HFFc6 (cell line): Measurements from ENCODE around the gene PRKAA2. TPM values are rescaled to one million over a fixed set of nuclear protein-coding genes. Genes with fewer than 3 reads are reported as not detected.
A peak's percentile ranks its signal among the peaks of the same experiment; 100 is the strongest.

Experiments used
- DNase-seq: peaks from one replicate; pipeline ENCODE4 v3.0.0-alpha.2; 2018
- H3K27ac Mint-ChIP-seq: 2 replicates; pipeline ENCODE4 v1.8.0; 2020; ENCODE audit warnings: mild to moderate bottlenecking, mixed read lengths
- H3K27me3 Mint-ChIP-seq: 2 replicates; pipeline ENCODE4 v1.8.0; 2021; ENCODE audit warnings: mild to moderate bottlenecking, moderate library complexity, mixed read lengths; ENCODE audit not compliant: insufficient read depth
- H3K36me3 Mint-ChIP-seq: 2 replicates; pipeline ENCODE4 v1.8.0; 2021; ENCODE audit warnings: low read depth, mixed read lengths
- H3K4me1 Mint-ChIP-seq: 2 replicates; pipeline ENCODE4 v1.8.0; 2020; ENCODE audit warnings: low read depth, mixed read lengths
- H3K4me3 Mint-ChIP-seq: 2 replicates; pipeline ENCODE4 v1.8.0; 2020; ENCODE audit warnings: mild to moderate bottlenecking, moderate library complexity, mixed read lengths
- H3K9me3 Mint-ChIP-seq: 2 replicates; pipeline ENCODE4 v1.8.0; 2020; ENCODE audit warnings: mild to moderate bottlenecking, mixed read lengths
- total RNA-seq, 6 experiments: library from RNA; stranded (reverse); fragmentation: NEBNext Ultra II Directional; extraction: Animal tissue kit (Norgen Biotek cat#: 25700); gene quantifications; 2 replicates in 1 of 6; 3 replicates in 5 of 6; pipeline ENCODE4 v1.2.3, GENCODE V29; 2021
- TF ChIP-seq, protein P1 (sequence below): fragments of 200-600 bp; sonication (generic); IDR thresholded peaks from 2 replicates; pipeline ENCODE4 v1.5.0; 2021; ENCODE audit warnings: antibody characterized with exemption, mild to moderate bottlenecking

Gene PRKAA2
- total RNA-seq, 6 experiments from 2014 or later = 0.05 to 0.62 (median 0.06) TPM

GRCh38 chr1:56626546-56626945 lies 18.6 kb upstream of the PRKAA2 start:
- H3K4me3 Mint-ChIP-seq = no peak overlapping the region
- no peaks in the 10 kb centered on the region for H3K9me3 Mint-ChIP-seq
- no peaks in the 10 kb centered on the region; the same call in 1 of the 2 replicates for H3K27me3 Mint-ChIP-seq
- DNase-seq = peak; percentile 1
- TF ChIP-seq, protein P1, sequence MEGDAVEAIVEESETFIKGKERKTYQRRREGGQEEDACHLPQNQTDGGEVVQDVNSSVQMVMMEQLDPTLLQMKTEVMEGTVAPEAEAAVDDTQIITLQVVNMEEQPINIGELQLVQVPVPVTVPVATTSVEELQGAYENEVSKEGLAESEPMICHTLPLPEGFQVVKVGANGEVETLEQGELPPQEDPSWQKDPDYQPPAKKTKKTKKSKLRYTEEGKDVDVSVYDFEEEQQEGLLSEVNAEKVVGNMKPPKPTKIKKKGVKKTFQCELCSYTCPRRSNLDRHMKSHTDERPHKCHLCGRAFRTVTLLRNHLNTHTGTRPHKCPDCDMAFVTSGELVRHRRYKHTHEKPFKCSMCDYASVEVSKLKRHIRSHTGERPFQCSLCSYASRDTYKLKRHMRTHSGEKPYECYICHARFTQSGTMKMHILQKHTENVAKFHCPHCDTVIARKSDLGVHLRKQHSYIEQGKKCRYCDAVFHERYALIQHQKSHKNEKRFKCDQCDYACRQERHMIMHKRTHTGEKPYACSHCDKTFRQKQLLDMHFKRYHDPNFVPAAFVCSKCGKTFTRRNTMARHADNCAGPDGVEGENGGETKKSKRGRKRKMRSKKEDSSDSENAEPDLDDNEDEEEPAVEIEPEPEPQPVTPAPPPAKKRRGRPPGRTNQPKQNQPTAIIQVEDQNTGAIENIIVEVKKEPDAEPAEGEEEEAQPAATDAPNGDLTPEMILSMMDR = no peak
- no peaks in the 10 kb centered on the region for H3K36me3 Mint-ChIP-seq
- peaks cover 11% of the 10 kb centered on the region; the same call in 1 of the 2 replicates for H3K4me1 Mint-ChIP-seq
- no peak overlapping the region for H3K27ac Mint-ChIP-seq

DNA sequence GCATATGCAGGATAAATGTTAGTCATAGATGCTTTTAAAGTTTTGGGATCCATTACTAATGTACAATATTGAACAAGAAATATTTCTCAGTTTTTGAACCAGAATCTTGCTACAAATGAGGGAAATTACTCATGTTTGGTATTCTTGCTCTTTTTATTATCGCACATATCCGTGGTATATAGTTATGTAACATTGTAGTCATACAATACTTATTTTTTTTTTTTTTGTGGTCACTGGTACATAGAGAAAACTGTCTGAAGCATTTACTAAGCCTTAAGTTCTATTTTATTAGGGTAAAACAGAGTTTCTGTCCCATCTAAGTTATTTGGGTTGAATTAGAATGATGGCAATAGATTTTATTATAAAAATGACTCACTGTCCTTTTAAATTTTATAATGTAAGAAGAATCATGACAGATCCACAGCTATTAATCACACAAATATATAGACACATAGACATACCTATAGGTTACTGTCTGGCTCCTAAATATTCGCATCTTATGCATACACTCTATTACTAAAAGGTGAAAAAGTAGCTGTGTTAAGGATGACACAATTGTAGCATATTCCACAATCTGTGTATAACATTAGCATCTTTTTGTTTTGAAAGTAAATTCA lies 18.0 kb upstream of the PRKAA2 start:
- Mint-ChIP-seq H3K36me3 (no peaks in the 10 kb centered on the region), H3K4me1 (peaks cover 11% of the 10 kb centered on the region; the same call in 1 of the 2 replicates), H3K27ac (no peak overlapping the region), H3K27me3 (no peaks in the 10 kb centered on the region; the same call in 1 of the 2 replicates), H3K9me3 (no peaks in the 10 kb centered on the region), H3K4me3 (no peak overlapping the region)
- TF ChIP-seq, protein P1 = no peak
- no peak for DNase-seq

GRCh38 chr1:56627636-56628039 lies 17.5 kb upstream of the PRKAA2 start:
- Mint-ChIP-seq H3K27ac (no peak overlapping the region), H3K4me3 (no peak overlapping the region), H3K27me3 (no peaks in the 10 kb centered on the region; the same call in 1 of the 2 replicates), H3K9me3 (no peaks in the 10 kb centered on the region), H3K36me3 (no peaks in the 10 kb centered on the region), H3K4me1 (peaks cover 11% of the 10 kb centered on the region; the same call in 1 of the 2 replicates)
- TF ChIP-seq, protein P1 = no peak
- no peak for DNase-seq

DNA sequence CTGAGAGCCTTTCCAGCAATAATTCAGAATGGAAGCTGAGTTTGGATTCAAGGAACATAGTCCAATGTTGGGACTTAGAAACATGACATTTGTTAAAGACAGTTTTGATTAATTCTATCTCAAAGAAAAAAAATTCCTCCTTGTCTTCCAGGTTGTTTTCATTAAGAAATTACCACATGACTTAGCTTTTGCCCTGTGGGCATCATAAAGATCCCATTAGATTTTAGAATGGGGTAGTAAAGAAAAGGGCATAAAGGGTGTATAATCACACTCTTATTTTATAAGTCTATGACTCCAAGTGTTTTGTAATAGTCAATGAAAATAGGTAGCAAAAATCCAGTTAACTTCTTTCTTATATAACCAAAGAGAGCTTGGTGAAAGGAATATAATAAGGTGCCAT lies 14.3 kb upstream of the PRKAA2 start:
- DNase-seq = no peak
- Mint-ChIP-seq H3K36me3 (no peaks in the 10 kb centered on the region), H3K9me3 (no peaks in the 10 kb centered on the region), H3K4me1 (peaks cover 11% of the 10 kb centered on the region; the same call in 1 of the 2 replicates), H3K27me3 (no peaks in the 10 kb centered on the region; the same call in 1 of the 2 replicates), H3K27ac (no peak overlapping the region), H3K4me3 (no peak overlapping the region)
- TF ChIP-seq, protein P1 = no peak

DNA sequence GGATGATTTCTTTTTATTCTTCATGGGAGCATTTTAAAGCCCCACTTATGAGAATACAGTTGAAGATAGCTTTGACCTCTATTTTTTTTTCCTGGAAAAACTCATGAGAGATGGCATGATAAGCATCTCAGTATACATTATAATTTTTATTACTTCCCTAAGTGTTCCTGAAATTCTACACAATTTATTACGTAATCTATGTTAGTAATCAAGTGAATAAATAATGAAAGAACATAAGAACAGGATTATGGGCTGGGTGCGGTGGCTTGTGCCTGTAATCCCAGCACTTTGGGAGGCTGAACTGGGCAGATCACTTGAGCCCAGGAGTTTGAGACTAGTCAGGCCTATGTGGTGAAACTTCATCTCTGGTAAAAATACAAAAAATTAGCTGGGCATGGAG lies 13.2 kb upstream of the PRKAA2 start:
- Mint-ChIP-seq H3K27ac (no peak overlapping the region), H3K4me1 (peaks cover 5% of the 10 kb centered on the region; the same call in 1 of the 2 replicates), H3K36me3 (no peaks in the 10 kb centered on the region), H3K27me3 (no peaks in the 10 kb centered on the region; the same call in 1 of the 2 replicates), H3K9me3 (no peaks in the 10 kb centered on the region), H3K4me3 (no peak overlapping the region)
- DNase-seq = no peak
- TF ChIP-seq, protein P1 = no peak
